A549 (cell line): ENCODE results near the gene SYT6. TPM values are rescaled to one million over a fixed set of nuclear protein-coding genes. Genes with fewer than 3 reads are reported as not detected.

Experiments used
- ATAC-seq, 2 experiments: fragments of 200-7000 bp in 1 of 2; fragments of >200 bp in 1 of 2; cut with Nextera tagmentation in 1 of 2; cut with Tn5 transposase in 1 of 2; 3 replicates each; pipeline versions ENCODE4 v1.8.0 to v1.9.1; 2018 to 2020; ENCODE audit warnings: mild to moderate bottlenecking in 1 of 2, moderate library complexity in 1 of 2
- CTCF ChIA-PET: fragments of 300-600 bp; sonication (Branson Sonifier 250); formaldehyde crosslinking; extraction: SDS; loops from one replicate; lab custom pipeline; 2021; ENCODE audit warnings: antibody characterized with exemption, inconsistent platforms; lab: Yijun Ruan, JAX
- POLR2A ChIA-PET: fragments of 350-600 bp; formaldehyde crosslinking; extraction: SDS; loops from one replicate; lab custom pipeline; 2021; ENCODE audit warnings: antibody characterized with exemption, inconsistent platforms; lab: Yijun Ruan, JAX
- DNase-seq, 2 experiments: peaks; one replicate each; pipeline versions ENCODE4 v3.0.0 to v3.0.0-alpha.2; 2011 to 2016; ENCODE audit warnings: low read depth in 1 of 2, low spot score in 1 of 2
- FAIRE-seq: peaks from 2 replicates; lab custom pipeline; 2011; peaks lifted over from hg19 to GRCh38; lab: Jason Lieb, UNC
- H3K27ac ChIP-seq, 2 experiments: fragments of >200 bp; sonication (Bioruptor Twin); formaldehyde crosslinking; 3 replicates each; pipeline ENCODE4 v1.5.1; 2016 to 2017
- H3K4me1 ChIP-seq: fragments of >200 bp; sonication (Bioruptor Twin); formaldehyde crosslinking; 3 replicates; pipeline ENCODE4 v1.6.1; 2016
- H3K4me2 ChIP-seq: fragments of >200 bp; sonication (Bioruptor Twin); formaldehyde crosslinking; 3 replicates; pipeline ENCODE4 v1.6.1; 2016
- H3K4me3 ChIP-seq: fragments of >200 bp; sonication (Bioruptor Twin); formaldehyde crosslinking; 3 replicates; pipeline ENCODE4 v1.5.1; 2016
- H3K9me3 ChIP-seq: fragments of >200 bp; sonication (Bioruptor Twin); formaldehyde crosslinking; 3 replicates; pipeline ENCODE4 v1.6.1; 2016
- CHD2 ChIP-seq: fragments of 150-350 bp; IDR thresholded peaks from 2 replicates; pipeline ENCODE4 v1.6.1; 2014; ENCODE audit warnings: low read length; ENCODE audit not compliant: partially characterized antibody
- CHD4 ChIP-seq: fragments of 200-600 bp; sonication (generic); IDR thresholded peaks from 2 replicates; pipeline ENCODE4 v1.6.1; 2016; ENCODE audit warnings: antibody characterized with exemption, mild to moderate bottlenecking, borderline replicate concordance
- ESRRA ChIP-seq: fragments of 150-350 bp; IDR thresholded peaks from 2 replicates; pipeline ENCODE4 v1.6.1; 2014; ENCODE audit warnings: mild to moderate bottlenecking, low read length, borderline replicate concordance
- FOSB ChIP-seq: fragments of 250-450 bp; sonication (Bioruptor Pico); IDR thresholded peaks from 2 replicates; pipeline ENCODE4 v1.5.0; 2020; ENCODE audit warnings: mild to moderate bottlenecking, moderate library complexity
- GATA3 ChIP-seq: IDR thresholded peaks from 2 replicates; pipeline ENCODE4 v1.6.1; 2012; ENCODE audit warnings: borderline replicate concordance
- HDAC2 ChIP-seq: fragments of 200-600 bp; sonication (generic); IDR thresholded peaks from 2 replicates; pipeline ENCODE4 v1.6.1; 2016
- HES2 ChIP-seq: fragments of >200 bp; sonication (Bioruptor Twin); formaldehyde crosslinking; IDR thresholded peaks from 2 replicates; pipeline ENCODE4 v1.6.1; 2016
- HMGXB4 ChIP-seq: fragments of 250-450 bp; sonication (Bioruptor Pico); IDR thresholded peaks from 2 replicates; pipeline ENCODE4 v1.5.0; 2021; ENCODE audit warnings: mild to moderate bottlenecking, moderate library complexity, borderline replicate concordance
- JUN ChIP-seq, 2 experiments: fragments of >200 bp; sonication (Bioruptor Twin); formaldehyde crosslinking; IDR thresholded peaks; 2 replicates in 1 of 2; 3 replicates in 1 of 2; pipeline ENCODE4 v1.6.1; 2016 to 2017
- JUNB ChIP-seq: fragments of >200 bp; sonication (Bioruptor Twin); formaldehyde crosslinking; IDR thresholded peaks from 2 replicates; pipeline ENCODE4 v1.6.1; 2016
- KDM1A ChIP-seq: fragments of 200-600 bp; sonication (generic); IDR thresholded peaks from 2 replicates; pipeline ENCODE4 v1.6.1; 2016; ENCODE audit warnings: low read depth, mild to moderate bottlenecking
- MYC ChIP-seq: IDR thresholded peaks from 2 replicates; pipeline ENCODE4 v1.6.1; 2012; ENCODE audit warnings: mild to moderate bottlenecking, inconsistent platforms, low read length, improper control_type of control experiment, borderline replicate concordance
- NR3C1 ChIP-seq: fragments of >200 bp; sonication (Bioruptor Twin); formaldehyde crosslinking; IDR thresholded peaks from 3 replicates; pipeline ENCODE4 v1.6.1; 2017
- PHF8 ChIP-seq: fragments of 200-600 bp; sonication (generic); IDR thresholded peaks from 2 replicates; pipeline ENCODE4 v1.6.1; 2016; ENCODE audit warnings: low read depth, mild to moderate bottlenecking, antibody characterized with exemption, moderate library complexity, borderline replicate concordance
- RARB ChIP-seq: fragments of 250-450 bp; sonication (Bioruptor Pico); IDR thresholded peaks from 2 replicates; pipeline ENCODE4 v1.8.0; 2021; ENCODE audit warnings: mild to moderate bottlenecking, moderate library complexity
- RCOR1 ChIP-seq: fragments of 150-350 bp; IDR thresholded peaks from 2 replicates; pipeline ENCODE4 v1.6.1; 2014; ENCODE audit warnings: antibody characterized with exemption, low read length, low read depth
- REST ChIP-seq: fragments of 200-600 bp; sonication (generic); IDR thresholded peaks from 2 replicates; pipeline ENCODE4 v1.6.1; 2016; ENCODE audit warnings: antibody characterized with exemption, mild to moderate bottlenecking, moderate library complexity
- RNF2 ChIP-seq: fragments of 200-600 bp; sonication (generic); IDR thresholded peaks from 2 replicates; pipeline ENCODE4 v1.6.1; 2016; ENCODE audit warnings: low read depth, mild to moderate bottlenecking, antibody characterized with exemption, moderate library complexity, borderline replicate concordance
- TP53 ChIP-seq: fragments of 250-450 bp; sonication (Bioruptor Pico); IDR thresholded peaks from 2 replicates; pipeline ENCODE4 v1.5.0; 2021; ENCODE audit warnings: mild to moderate bottlenecking, moderate library complexity
- ZNF302 ChIP-seq: fragments of 250-450 bp; sonication (Bioruptor Pico); IDR thresholded peaks from 2 replicates; pipeline ENCODE4 v1.9.0; 2021; ENCODE audit warnings: inconsistent platforms, mild to moderate bottlenecking, moderate library complexity
- WGBS: methylation state at CpG from one replicate; pipeline ENCODE4 v1.1.6; 2017; ENCODE audit errors: missing lambda C conversion rate; 5-methylcytosine and 5-hydroxymethylcytosine counted together
- polyA plus RNA-seq, 4 experiments: library from polyadenylated mRNA; depleted of rRNA in 3 of 4; stranded (reverse); fragments of >200 nt; fragmentation: RNase III in 1 of 4; extraction: RNeasy Plus Mini Kit Qiagen cat#74134 plus additional on column Dnase treatment in 1 of 4; gene quantifications; 2 replicates in 3 of 4; 3 replicates in 1 of 4; pipeline ENCODE4 v1.2.3, GENCODE V29; 2011 to 2017

Gene SYT6
- polyA plus RNA-seq, 2 of the 4 experiments (the other 2 are of a cell fraction): 0.57 to 1.1 TPM

GRCh38 chr1:114152508-114153260, 985 bp downstream of the SYT6 start (continued):
- no peak for TF ChIP-seq REST
- no peak for TF ChIP-seq GATA3
- no peak for TF ChIP-seq FOSB
- TF ChIP-seq, all 56 proteins: peak for 0

- 76% methylated on average over 7 of the region's 20 CpGs for WGBS
- no peak for FAIRE-seq
- DNase-seq: no peak
- CTCF ChIA-PET: interaction anchor here (1.2 to 2.3 kb wide), 2 partner anchors 131 to 175 kb away, joined by 3 to 8 read pairs; no protein-coding TSS in a partner anchor
- H3K4me3 ChIP-seq: peak overlapping the region; percentile 53
- H3K4me1 ChIP-seq: 0 out of 3 replicates have a peak, but pooled peaks cover 11% of the 10 kb centered on the region
- H3K4me2 ChIP-seq: peak overlapping the region; percentile 96
- H3K9me3 ChIP-seq: no peaks in the 10 kb centered on the region
- POLR2A ChIA-PET: no interaction called here
- H3K27ac ChIP-seq: peak overlapping the region in 1 of 2 experiments; percentile 82; a peak in 3 of 6 replicates
- no peak for ATAC-seq
- TF ChIP-seq JUNB: no peak
- no peak for TF ChIP-seq PHF8
- TF ChIP-seq HDAC2: no peak
- TF ChIP-seq RNF2: no peak
- no peak for TF ChIP-seq ESRRA
- no peak for TF ChIP-seq JUN (IDR thresholded peaks at IDR 0.05)
- no peak for TF ChIP-seq NR3C1
- TF ChIP-seq RARB (CRISPR knock-in tag): no peak
- no peak for TF ChIP-seq GATA3
- TF ChIP-seq ZNF302: no peak
- TF ChIP-seq CHD4: no peak
- no peak for TF ChIP-seq MYC
- no peak for TF ChIP-seq HMGXB4 (CRISPR knock-in tag)
- no peak for TF ChIP-seq TP53 (CRISPR knock-in tag)
- no peak for TF ChIP-seq RCOR1
- TF ChIP-seq CHD2: no peak
- no peak for TF ChIP-seq HES2
- TF ChIP-seq KDM1A: no peak
Observed at GRCh38 chr1:114152089-114152507, 1.6 kb downstream of the SYT6 start.
